CD4-positive, alpha-beta memory T cell (primary cell): ENCODE data around the gene FNDC3B. TPM values are rescaled to one million over a fixed set of nuclear protein-coding genes. Genes with fewer than 3 reads are reported as not detected.

Source experiments
- CTCF ChIA-PET: fragments of 350-600 bp; sonication (Branson Sonifier 250); formaldehyde crosslinking; loops from one replicate; lab custom pipeline; 2021; ENCODE audit warnings: inconsistent platforms; ENCODE audit not compliant: partially characterized antibody; lab: Charles Lee
- POLR2A ChIA-PET: fragments of 350-600 bp; sonication (Branson Sonifier 250); formaldehyde crosslinking; loops from one replicate; lab custom pipeline; 2021; ENCODE audit not compliant: partially characterized antibody; lab: Charles Lee
- DNase-seq, 5 donors: peaks; one replicate each; pipeline versions ENCODE4 v3.0.0 to v3.0.0-alpha.2; 2020 to 2022; ENCODE audit warnings: mixed read lengths in 1 of 5
- H3K27ac ChIP-seq: one replicate; pipeline ENCODE4 v1.7.0; 2013; ENCODE audit warnings: low read depth, low read length
- H3K27me3 ChIP-seq: 2 replicates; pipeline ENCODE4 v1.7.0; 2013; ENCODE audit warnings: mild to moderate bottlenecking, low read length, moderate library complexity; ENCODE audit not compliant: insufficient read depth
- H3K36me3 ChIP-seq: 2 replicates; pipeline ENCODE4 v1.7.0; 2013; ENCODE audit warnings: mild to moderate bottlenecking, low read length, moderate library complexity; ENCODE audit not compliant: insufficient read depth
- H3K4me1 ChIP-seq: 2 replicates; pipeline ENCODE4 v1.7.0; 2013; ENCODE audit warnings: mild to moderate bottlenecking, low read length, moderate library complexity; ENCODE audit not compliant: insufficient read depth
- H3K4me3 ChIP-seq, 2 donors: one replicate each; pipeline ENCODE4 v1.7.0; 2013; ENCODE audit warnings: low read length in 2 of 2, mild to moderate bottlenecking in 1 of 2
- H3K9me3 ChIP-seq, 2 donors: one replicate each; pipeline ENCODE4 v1.7.0; 2013; ENCODE audit warnings: low read length in 2 of 2, control low read depth in 1 of 2; ENCODE audit not compliant: control insufficient read depth in 1 of 2
- H3K27ac Mint-ChIP-seq, 7 donors: one replicate each; pipeline ENCODE4 v1.8.0; 2020 to 2021; ENCODE audit warnings: mixed read lengths in 7 of 7, mild to moderate bottlenecking in 6 of 7, inconsistent platforms in 3 of 7, moderate library complexity in 3 of 7
- H3K27me3 Mint-ChIP-seq, 2 donors: one replicate each; pipeline ENCODE4 v1.8.0; 2020 to 2021; ENCODE audit warnings: mixed read lengths in 2 of 2
- H3K36me3 Mint-ChIP-seq, 2 donors: one replicate each; pipeline ENCODE4 v1.8.0; 2020 to 2021; ENCODE audit warnings: mixed read lengths in 2 of 2, inconsistent platforms in 1 of 2, mild to moderate bottlenecking in 1 of 2
- H3K4me1 Mint-ChIP-seq, 4 donors: one replicate each; pipeline ENCODE4 v1.8.0; 2020 to 2021; ENCODE audit warnings: mixed read lengths in 4 of 4, mild to moderate bottlenecking in 1 of 4
- H3K4me3 Mint-ChIP-seq, 8 donors: one replicate each; pipeline ENCODE4 v1.8.0; 2020 to 2021; ENCODE audit warnings: mixed read lengths in 8 of 8, mild to moderate bottlenecking in 7 of 8, moderate library complexity in 6 of 8, inconsistent platforms in 3 of 8
- H3K9me3 Mint-ChIP-seq, 8 donors: one replicate each; pipeline ENCODE4 v1.8.0; 2020 to 2021; ENCODE audit warnings: mixed read lengths in 8 of 8, mild to moderate bottlenecking in 5 of 8, inconsistent platforms in 3 of 8, moderate library complexity in 1 of 8
- intact Hi-C: fragments of 100-400 bp; cut with micrococcal nuclease; formaldehyde crosslinking; loops from one replicate; pipeline ENCODE4 v1.15.1; 2023
- polyA plus RNA-seq, 2 donors: library from polyadenylated mRNA; unstranded; fragments of 300-500 nt; fragmentation: Illumina TruSeq; gene quantifications; one replicate each; pipeline ENCODE4 v1.2.3, GENCODE V29; 2021
- total RNA-seq, 2 experiments: library from RNA; stranded (reverse); gene quantifications; one replicate each; pipeline ENCODE4 v1.2.3, GENCODE V29; 2021

The FNDC3B gene
- total and polyA plus RNA-seq, 4 experiments from 2014 or later = 10.9 to 18.2 (median 14.8) TPM

DNA sequence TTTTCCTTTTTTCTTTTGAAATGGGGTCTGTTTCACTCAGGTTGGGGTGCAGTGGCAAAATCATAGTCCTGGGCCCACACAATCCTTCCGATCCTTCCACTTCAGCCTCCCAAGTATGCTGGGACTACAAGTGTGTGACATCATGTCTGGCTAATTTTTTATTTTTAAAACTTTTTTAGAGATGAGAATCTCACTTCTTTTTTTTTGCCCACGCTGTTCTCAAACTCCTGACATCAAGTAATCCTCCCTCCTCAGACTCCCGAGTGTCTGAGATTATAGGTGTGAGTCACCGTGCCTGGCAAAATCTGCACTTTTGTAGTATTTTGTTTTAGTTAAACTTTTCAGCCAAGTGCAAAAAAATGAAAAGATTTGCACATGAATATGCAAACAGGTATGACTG lies 171.0 kb downstream of the FNDC3B start:
- Histone ChIP-seq H3K36me3 (no peaks in the 10 kb centered on the region), H3K4me3 (no peak overlapping the region), H3K27me3 (no peaks in the 10 kb centered on the region), H3K9me3 (peaks cover 0 to 2% of the 10 kb centered on the region in 2 donors), H3K4me1 (no peaks in the 10 kb centered on the region), H3K27ac (no peak overlapping the region)
- intact Hi-C loops = no loop called here
- H3K36me3 Mint-ChIP-seq = peaks cover 9 to 19% of the 10 kb centered on the region in 2 donors
- peaks cover 2 to 7% (median 6%) of the 10 kb centered on the region in 4 donors for H3K4me1 Mint-ChIP-seq
- no peaks in the 10 kb centered on the region for H3K27me3 Mint-ChIP-seq
- no peak overlapping the region for H3K27ac Mint-ChIP-seq
- H3K9me3 Mint-ChIP-seq = peaks cover 0 to 16% (median 8%) of the 10 kb centered on the region in 8 donors
- no peak for DNase-seq
- ChIA-PET POLR2A (no interaction called here), CTCF (no interaction called here)
- no peak overlapping the region for H3K4me3 Mint-ChIP-seq

DNA sequence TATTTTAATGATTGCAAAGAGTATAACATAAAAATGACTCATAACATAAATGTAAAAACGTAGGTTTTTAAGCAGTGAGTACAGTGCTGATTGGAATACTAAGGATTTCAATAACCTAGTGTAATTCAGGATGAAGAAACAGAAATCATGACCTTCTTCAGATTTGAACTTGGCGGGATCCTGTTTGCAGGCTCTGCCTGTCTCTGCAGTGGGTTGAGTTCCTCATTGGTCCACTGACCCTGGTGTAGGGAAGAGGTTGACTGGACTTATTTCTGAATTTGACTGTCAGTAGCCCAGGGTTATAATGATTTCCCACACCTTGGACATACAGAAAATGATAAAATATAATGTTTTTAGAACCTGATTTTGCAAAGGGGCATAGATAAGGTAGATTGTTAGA lies 171.7 kb downstream of the FNDC3B start:
- Histone ChIP-seq H3K4me3 (no peak overlapping the region), H3K27me3 (no peaks in the 10 kb centered on the region), H3K36me3 (no peaks in the 10 kb centered on the region), H3K9me3 (no peaks in the 10 kb centered on the region), H3K27ac (no peak overlapping the region), H3K4me1 (no peaks in the 10 kb centered on the region)
- no peak for DNase-seq
- Mint-ChIP-seq H3K4me1 (peaks cover 2 to 7% (median 6%) of the 10 kb centered on the region in 4 donors), H3K4me3 (no peak overlapping the region), H3K9me3 (peaks cover 0 to 8% (median under 1%) of the 10 kb centered on the region in 8 donors), H3K27me3 (no peaks in the 10 kb centered on the region), H3K27ac (peak overlapping the region in 1 of 7 donors; percentile 31), H3K36me3 (peaks cover 2 to 16% of the 10 kb centered on the region in 2 donors)
- intact Hi-C loops = no loop called here
- ChIA-PET POLR2A (no interaction called here), CTCF (no interaction called here)

GRCh38 chr3:172213200-172213599 lies 173.8 kb downstream of the FNDC3B start:
- no peak overlapping the region for H3K27ac ChIP-seq
- no peaks in the 10 kb centered on the region for H3K27me3 Mint-ChIP-seq
- no peaks in the 10 kb centered on the region for H3K4me1 ChIP-seq
- H3K4me3 ChIP-seq = no peak overlapping the region
- intact Hi-C loops = no loop called here
- peaks cover 1 to 14% of the 10 kb centered on the region in 2 donors for H3K36me3 Mint-ChIP-seq
- H3K27ac Mint-ChIP-seq = peak overlapping the region in 1 of 7 donors; percentile 80
- H3K27me3 ChIP-seq = no peaks in the 10 kb centered on the region
- no peak for DNase-seq
- H3K36me3 ChIP-seq = no peaks in the 10 kb centered on the region
- H3K9me3 Mint-ChIP-seq = peaks cover 0 to 2% (median 0%) of the 10 kb centered on the region in 8 donors
- peaks cover 2 to 19% (median 11%) of the 10 kb centered on the region in 4 donors for H3K4me1 Mint-ChIP-seq
- no peak overlapping the region for H3K4me3 Mint-ChIP-seq
- H3K9me3 ChIP-seq = no peaks in the 10 kb centered on the region
- CTCF ChIA-PET = interaction anchor here (1.0 kb wide), 1 partner anchor 168 kb away, joined by 3 read pairs; no protein-coding TSS in a partner anchor
- POLR2A ChIA-PET = no interaction called here

GRCh38 chr3:172213904-172214303 lies 174.5 kb downstream of the FNDC3B start:
- POLR2A ChIA-PET = no interaction called here
- no peak overlapping the region for H3K27ac ChIP-seq
- no peak overlapping the region for H3K4me3 Mint-ChIP-seq
- H3K27me3 ChIP-seq = no peaks in the 10 kb centered on the region
- intact Hi-C loops = no loop called here
- H3K4me1 Mint-ChIP-seq = peaks cover 8 to 26% (median 17%) of the 10 kb centered on the region in 4 donors
- no peaks in the 10 kb centered on the region for H3K4me1 ChIP-seq
- CTCF ChIA-PET = interaction anchor here (1.0 kb wide), 1 partner anchor 169 kb away, joined by 3 read pairs; no protein-coding TSS in a partner anchor
- no peak for DNase-seq
- peaks cover 1 to 14% of the 10 kb centered on the region in 2 donors for H3K36me3 Mint-ChIP-seq
- no peaks in the 10 kb centered on the region for H3K9me3 ChIP-seq
- H3K9me3 Mint-ChIP-seq = peaks cover 0 to 2% (median 0%) of the 10 kb centered on the region in 8 donors
- no peak overlapping the region for H3K4me3 ChIP-seq
- H3K27ac Mint-ChIP-seq = no peak overlapping the region
- no peaks in the 10 kb centered on the region for H3K36me3 ChIP-seq
- H3K27me3 Mint-ChIP-seq = no peaks in the 10 kb centered on the region

GRCh38 chr3:172216267-172216666 lies 176.9 kb downstream of the FNDC3B start:
- H3K4me3 ChIP-seq = no peak overlapping the region
- no peak overlapping the region for H3K27ac Mint-ChIP-seq
- peaks cover 1 to 12% of the 10 kb centered on the region in 2 donors for H3K36me3 Mint-ChIP-seq
- H3K27me3 ChIP-seq = no peaks in the 10 kb centered on the region
- peaks cover 15 to 41% (median 28%) of the 10 kb centered on the region in 4 donors for H3K4me1 Mint-ChIP-seq
- CTCF ChIA-PET = no interaction called here
- intact Hi-C loops = no loop called here
- H3K4me3 Mint-ChIP-seq = no peak overlapping the region
- POLR2A ChIA-PET = no interaction called here
- H3K27ac ChIP-seq = no peak overlapping the region
- no peaks in the 10 kb centered on the region for H3K27me3 Mint-ChIP-seq
- no peaks in the 10 kb centered on the region for H3K9me3 ChIP-seq
- H3K4me1 ChIP-seq = no peaks in the 10 kb centered on the region
- peaks cover 0 to 2% (median 0%) of the 10 kb centered on the region in 8 donors for H3K9me3 Mint-ChIP-seq
- no peaks in the 10 kb centered on the region for H3K36me3 ChIP-seq
- DNase-seq = no peak

DNA sequence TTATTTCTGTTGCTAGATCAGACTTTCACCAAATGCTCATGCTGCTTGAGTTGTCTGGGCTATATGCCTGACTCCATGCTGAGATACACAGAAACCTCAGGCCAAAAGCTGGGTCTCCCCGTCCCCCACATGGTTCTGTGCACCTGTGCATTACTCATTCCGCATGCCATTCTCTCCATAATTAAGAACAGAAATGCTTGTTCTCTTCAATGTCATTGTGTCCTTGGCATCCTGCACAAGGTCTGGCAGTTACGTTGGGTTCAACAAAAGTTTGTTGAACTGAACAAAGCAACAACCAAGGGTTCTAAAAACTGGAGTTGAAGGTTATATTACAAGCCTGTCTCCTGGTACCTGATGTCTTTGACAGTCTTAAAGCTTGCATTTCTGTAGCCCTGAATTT lies 177.5 kb downstream of the FNDC3B start:
- H3K27me3 Mint-ChIP-seq = no peaks in the 10 kb centered on the region
- H3K4me1 Mint-ChIP-seq = peaks cover 15 to 41% (median 29%) of the 10 kb centered on the region in 4 donors

GRCh38 chr3:172217877-172218276 lies 178.5 kb downstream of the FNDC3B start:
- no peak overlapping the region for H3K27ac ChIP-seq
- Mint-ChIP-seq H3K9me3 (peaks cover 0 to 2% (median 0%) of the 10 kb centered on the region in 8 donors), H3K4me1 (peaks cover 16 to 41% (median 26%) of the 10 kb centered on the region in 4 donors), H3K27me3 (no peaks in the 10 kb centered on the region), H3K36me3 (peaks cover 1 to 10% of the 10 kb centered on the region in 2 donors), H3K4me3 (no peak overlapping the region), H3K27ac (no peak overlapping the region)
- DNase-seq = no peak
- ChIA-PET POLR2A (no interaction called here), CTCF (no interaction called here)
- intact Hi-C loops = no loop called here
- no peaks in the 10 kb centered on the region for H3K9me3 ChIP-seq
- no peak overlapping the region for H3K4me3 ChIP-seq
- no peaks in the 10 kb centered on the region for H3K27me3 ChIP-seq
- no peaks in the 10 kb centered on the region for H3K36me3 ChIP-seq
- H3K4me1 ChIP-seq = no peaks in the 10 kb centered on the region

More for the DNA sequence above, 177.5 kb downstream of the FNDC3B start:
- Histone ChIP-seq H3K27ac (no peak overlapping the region), H3K36me3 (no peaks in the 10 kb centered on the region), H3K4me3 (no peak overlapping the region), H3K9me3 (no peaks in the 10 kb centered on the region), H3K4me1 (no peaks in the 10 kb centered on the region), H3K27me3 (no peaks in the 10 kb centered on the region)
- ChIA-PET CTCF (no interaction called here), POLR2A (no interaction called here)
- Mint-ChIP-seq H3K9me3 (peaks cover 0 to 2% (median 0%) of the 10 kb centered on the region in 8 donors), H3K36me3 (peaks cover 1 to 10% of the 10 kb centered on the region in 2 donors), H3K27ac (no peak overlapping the region), H3K4me3 (no peak overlapping the region)
- DNase-seq = no peak
- intact Hi-C loops = no loop called here
